ENCODE data around the gene HLA-DQA1.
"Not testable (repeated sequence)": the region's sequence is repeated elsewhere in the genome, so short reads cannot be mapped to it uniquely, and the experiment has no call there.

Gene HLA-DQA1

DNA sequence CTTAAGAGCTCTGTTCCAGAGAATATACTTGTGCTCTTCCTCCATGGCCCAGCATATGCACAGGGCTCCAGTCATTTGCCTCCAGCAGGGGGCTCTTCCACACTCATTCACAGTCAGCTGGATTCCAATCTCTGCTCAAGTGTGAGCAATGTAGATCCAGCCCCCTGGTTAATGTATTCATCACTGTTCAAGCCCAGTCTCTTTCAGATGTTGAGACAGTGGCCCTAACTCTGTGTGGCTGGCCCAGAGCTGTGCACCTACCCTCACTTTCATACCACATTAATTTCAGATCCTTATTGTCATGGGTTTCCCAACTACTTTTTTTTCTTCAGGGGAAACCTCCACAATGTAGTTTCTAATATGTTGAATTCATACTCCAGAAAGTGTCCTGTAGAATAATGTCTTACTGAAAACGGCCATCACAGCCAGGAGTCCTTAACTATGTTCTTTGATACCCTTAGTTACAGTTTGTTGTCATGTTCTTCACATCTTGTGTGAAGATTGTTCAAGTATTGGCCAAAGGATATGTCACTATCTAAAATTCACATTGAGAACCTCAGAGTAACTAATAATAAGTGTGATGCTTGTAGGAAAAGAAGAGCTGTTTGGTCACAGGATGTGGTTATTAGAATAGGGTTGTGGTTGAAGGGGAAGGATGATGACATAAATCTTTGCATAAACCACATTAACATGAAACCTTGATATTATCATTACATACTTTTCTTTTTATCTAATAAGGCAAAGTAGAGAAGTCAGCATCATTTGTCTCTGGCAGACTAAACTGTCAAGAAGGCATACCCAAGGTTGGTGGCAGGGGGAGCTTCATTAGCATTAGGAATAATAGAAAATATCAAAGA lies 14.4 kb upstream of the HLA-DQA1 start:
- no peak for DNase-seq

GRCh38 chr6:32623693-32624092 lies 13.5 kb upstream of the HLA-DQA1 start:
- no peak for DNase-seq

DNA sequence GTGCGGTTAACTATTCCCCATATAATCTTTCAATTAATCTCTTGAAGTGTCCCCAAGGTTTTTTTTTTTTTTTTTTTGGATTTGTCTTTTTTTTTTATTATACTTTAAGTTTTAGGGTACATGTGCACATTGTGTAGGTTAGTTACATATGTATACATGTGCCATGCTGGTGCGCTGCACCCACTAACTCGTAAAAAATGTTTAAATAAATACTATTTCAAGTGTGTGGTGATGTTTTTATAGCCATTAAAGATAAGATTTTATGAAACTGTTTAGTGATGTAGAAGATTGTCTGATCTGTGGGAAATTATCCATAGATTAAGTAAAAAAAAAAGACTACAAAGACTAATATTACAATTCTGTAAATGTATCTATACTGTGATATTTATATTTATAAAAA lies 12.6 kb upstream of the HLA-DQA1 start:
- DNase-seq, result no peak

DNA sequence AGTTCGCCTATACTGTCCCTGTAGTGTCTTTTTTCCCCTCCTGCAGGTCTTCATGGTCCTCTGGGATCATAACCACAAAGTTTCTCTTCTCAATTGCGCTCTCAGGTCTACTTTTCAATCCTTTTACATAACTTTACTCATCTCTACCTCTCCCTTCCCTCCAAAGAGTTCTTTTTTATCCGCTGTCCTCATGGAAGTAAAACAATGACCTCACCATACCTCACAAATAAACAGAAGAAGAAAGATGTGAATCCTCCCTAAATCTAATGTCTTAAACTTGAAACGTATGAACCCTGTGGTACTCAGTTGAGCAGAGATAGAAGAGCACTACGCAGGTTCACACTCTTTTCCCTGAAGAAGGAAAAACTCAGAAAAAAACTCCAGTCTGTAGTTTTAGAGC lies 12.1 kb upstream of the HLA-DQA1 start:
- DNase-seq, result no peak

- no peak for DNase-seq
These were observed 10.0 kb upstream of the HLA-DQA1 start for GRCh38 chr6:32627249-32627648.

- DNase-seq, result peak in 1 of 2 experiments; percentile 61
These were observed 9.4 kb upstream of the HLA-DQA1 start for GRCh38 chr6:32627831-32628230.

GRCh38 chr6:32629793-32630192 lies 7.4 kb upstream of the HLA-DQA1 start:
- DNase-seq, result not testable (repeated sequence)

DNA sequence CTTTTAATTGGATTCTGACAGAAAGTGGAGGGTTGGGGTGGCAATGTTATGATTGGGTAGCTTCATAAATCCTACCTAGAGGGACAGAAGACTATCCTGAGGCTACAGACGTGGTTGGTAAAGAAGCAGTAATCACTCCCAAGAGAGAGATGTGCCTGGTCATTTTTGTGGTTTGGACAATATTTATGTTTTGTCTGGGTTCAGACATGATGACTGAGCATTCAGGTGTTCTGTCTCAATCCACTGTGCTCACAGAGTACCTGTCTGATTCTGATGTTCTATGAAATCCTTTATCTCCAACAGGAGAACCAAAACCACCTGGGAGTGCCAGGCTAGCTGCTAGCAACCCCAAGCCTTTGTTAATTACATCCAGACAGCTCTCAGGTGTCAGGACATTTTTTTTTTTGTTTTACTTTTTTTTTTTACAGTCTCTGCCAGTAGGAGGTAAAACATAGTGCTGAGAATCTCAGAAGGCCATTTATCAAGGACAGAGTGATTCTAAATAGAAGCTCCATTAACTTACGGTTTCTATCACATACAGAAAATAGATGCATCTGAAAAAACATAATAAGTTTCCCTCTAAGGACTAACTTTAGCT lies 1.6 kb upstream of the HLA-DQA1 start:
- DNase-seq, result no peak

DNA sequence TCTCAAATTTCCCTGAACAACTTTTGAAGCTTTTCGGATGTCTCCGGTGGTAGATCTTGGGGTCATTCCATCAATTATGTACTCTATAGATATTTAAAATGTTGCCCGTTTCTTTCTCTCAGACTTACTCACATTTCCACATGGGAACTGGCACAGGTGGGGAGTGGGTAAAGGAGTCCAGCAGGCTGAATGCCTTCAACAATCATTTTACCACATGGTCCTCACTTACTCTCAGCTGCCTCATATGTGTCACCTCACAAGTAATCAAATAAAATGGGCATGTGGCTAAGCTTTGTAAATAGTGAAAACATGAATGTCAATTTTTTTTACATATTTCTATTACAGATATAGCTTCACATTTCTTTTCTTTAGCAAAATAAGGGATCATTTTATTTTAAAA lies 677 bp downstream of the HLA-DQA1 start:
- no peak for DNase-seq

DNA sequence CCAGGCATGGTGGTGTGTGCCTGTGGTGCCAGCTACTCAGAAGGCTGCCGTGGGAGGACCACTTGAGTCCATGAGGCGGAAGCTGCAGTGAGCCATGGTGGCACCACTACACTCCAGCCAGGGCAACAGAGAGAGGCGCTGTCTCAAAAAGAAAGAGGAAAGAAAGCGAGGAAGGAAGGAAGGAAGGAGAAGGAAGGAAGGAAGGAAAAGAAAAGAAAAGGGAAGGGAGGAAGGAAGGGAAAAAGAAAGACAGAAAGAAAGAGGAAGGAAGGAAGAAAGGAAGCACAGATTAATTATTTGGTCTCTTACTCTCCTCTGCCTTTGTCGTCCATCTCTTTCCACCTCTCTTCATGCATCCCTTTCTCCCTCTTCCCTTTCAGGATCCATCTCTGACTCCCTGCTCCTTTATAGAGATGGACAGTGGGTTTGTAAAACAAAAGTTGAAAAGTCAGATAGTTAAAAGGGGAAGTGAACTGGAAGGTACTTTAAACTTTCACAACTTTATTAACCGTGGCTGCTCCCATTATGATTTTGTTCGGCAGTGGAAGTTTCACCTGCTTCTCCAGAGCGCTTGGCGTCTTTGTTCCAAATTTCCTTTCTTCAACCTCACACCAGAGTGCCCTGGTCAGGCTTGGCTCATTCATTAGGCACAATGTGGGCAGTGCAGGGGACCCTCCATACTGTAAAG lies 1.5 kb downstream of the HLA-DQA1 start:
- DNase-seq, result no peak

GRCh38 chr6:32639440-32640394 lies 2.5 kb downstream of the HLA-DQA1 start:
- DNase-seq, result no peak

DNA sequence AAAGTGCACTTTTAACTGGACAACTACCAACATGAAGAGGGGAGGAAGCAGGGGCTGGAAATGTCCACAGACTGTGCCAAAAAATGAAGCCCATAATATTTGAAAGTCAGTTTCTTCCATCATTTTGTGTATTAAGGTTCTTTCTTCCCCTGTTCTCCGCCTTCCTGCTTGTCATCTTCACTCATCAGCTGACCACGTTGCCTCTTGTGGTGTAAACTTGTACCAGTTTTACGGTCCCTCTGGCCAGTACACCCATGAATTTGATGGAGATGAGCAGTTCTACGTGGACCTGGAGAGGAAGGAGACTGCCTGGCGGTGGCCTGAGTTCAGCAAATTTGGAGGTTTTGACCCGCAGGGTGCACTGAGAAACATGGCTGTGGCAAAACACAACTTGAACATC lies 3.9 kb downstream of the HLA-DQA1 start:
- DNase-seq, result no peak

- DNase-seq, result not testable (repeated sequence)
These were observed 4.8 kb downstream of the HLA-DQA1 start for GRCh38 chr6:32641785-32642719.

GRCh38 chr6:32642720-32643106 lies 5.5 kb downstream of the HLA-DQA1 start:
- DNase-seq, result no peak

- DNase-seq, result no peak
These were observed 6.7 kb downstream of the HLA-DQA1 start for GRCh38 chr6:32643904-32644303.

DNA sequence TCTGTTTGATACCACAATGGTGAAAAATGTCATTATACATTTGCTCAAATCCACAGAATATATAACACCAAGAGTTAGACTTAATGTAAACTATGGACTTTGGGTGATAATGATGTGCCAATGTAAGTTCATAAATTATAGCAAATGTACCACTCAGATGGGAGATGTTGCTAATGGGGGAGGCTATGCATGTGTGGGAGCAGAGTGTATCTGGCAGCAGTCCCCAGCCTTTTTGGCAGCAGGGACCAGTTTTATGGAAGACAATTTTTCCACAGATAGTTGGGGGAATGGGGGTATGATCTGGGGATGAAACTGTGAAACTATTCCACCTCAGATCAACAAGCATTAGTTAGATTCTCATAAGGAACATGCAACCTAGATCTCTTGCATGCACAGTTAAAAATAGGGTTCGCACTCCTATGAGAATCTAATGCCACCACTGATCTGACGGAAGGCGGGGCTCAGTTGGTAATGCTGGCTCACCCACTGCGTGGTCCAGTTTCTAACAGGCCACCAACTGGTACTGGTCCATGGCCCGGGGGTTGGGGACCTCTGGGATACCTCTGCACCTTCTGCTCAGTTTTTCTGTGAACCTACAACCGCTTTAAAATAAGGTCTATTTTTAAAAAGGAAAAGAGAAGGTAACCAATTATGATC lies 8.0 kb downstream of the HLA-DQA1 start:
- DNase-seq, result no peak

- no peak for DNase-seq
These were observed 18.1 kb downstream of the HLA-DQA1 start for GRCh38 chr6:32655203-32655710.

DNA sequence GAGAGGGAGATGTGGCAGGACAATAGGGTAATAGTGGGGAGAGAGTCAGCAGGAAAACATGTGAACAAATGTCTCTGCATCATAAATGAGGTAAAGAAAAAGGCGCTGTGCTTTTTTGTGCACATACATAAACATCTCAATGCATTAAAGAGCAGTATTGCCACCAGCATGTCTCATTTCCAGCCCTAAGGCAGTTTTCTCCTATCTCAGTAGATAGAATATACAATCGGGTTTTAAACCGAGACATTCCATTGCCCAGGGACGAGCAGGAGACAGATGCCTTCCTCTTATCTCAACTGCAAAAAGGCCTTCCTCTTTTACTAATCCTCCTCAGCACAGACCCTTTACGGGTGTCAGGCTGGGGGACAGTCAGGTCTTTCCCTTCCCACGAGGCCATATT lies 20.1 kb downstream of the HLA-DQA1 start:
- DNase-seq, result not testable (repeated sequence)

DNA sequence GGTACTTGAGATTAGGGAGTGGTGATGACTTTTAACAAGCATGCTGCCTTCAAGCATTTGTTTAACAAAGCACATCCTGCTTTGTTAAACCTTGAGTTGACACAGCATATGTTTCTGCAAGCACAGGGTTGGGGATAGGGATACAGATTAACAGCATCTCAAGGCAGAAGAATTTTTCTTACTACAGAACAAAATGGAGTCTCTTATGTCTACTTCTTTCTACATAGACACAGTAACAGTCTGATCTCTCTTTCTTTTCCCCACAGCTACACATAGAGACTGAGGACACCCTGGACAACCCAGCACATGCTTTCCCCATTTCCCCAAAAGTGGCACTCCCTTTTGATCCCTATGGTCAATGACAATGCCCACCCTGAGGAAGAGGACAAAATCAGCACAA lies 20.6 kb downstream of the HLA-DQA1 start:
- DNase-seq, result not testable (repeated sequence)

DNA sequence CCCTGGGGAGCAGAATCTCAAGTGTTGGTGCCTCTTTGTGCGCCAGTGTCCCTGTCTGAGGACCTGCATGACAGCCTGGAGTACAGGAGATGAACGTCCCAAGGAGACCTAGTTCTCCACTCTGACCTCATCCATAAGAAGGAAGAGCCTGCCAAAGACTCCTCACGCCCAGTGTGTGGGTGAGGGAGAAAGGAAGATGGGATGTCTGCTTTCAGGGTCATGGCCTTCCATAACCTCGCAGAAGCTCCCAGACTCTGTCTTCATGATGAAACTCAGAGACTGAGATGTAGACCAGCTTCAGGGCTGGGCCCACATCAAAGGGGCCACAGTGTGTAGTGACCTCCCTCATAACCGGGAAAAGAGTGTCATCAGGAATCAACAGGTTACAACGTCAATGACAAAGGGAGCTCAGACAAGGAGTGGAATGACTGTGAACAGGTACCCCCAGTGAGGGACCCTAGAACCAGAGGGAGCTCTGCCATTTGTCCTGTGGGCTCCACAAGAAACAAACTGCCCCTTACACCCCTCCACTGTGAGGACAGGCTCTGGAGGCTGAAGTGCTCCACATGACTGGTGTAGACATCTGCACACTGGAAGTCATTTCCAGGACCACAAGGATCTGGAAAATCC lies 21.2 kb downstream of the HLA-DQA1 start:
- no peak for DNase-seq
